ENCODE data around the gene TRMT44.

Gene TRMT44

GRCh38 chr4:8433136-8433535 is 7.4 kb upstream of the TRMT44 start:
- no peak for DNase-seq

GRCh38 chr4:8434251-8435073 is 6.1 kb upstream of the TRMT44 start:
- no peak for DNase-seq

- no peak for DNase-seq
Measured at GRCh38 chr4:8435656-8436121, 4.9 kb upstream of the TRMT44 start.

- no peak for DNase-seq
Measured at GRCh38 chr4:8437281-8437680, 3.3 kb upstream of the TRMT44 start.

GRCh38 chr4:8438743-8439142 is 1.8 kb upstream of the TRMT44 start:
- no peak for DNase-seq

GRCh38 chr4:8439168-8439567 is 1.4 kb upstream of the TRMT44 start:
- DNase-seq, result no peak

DNA sequence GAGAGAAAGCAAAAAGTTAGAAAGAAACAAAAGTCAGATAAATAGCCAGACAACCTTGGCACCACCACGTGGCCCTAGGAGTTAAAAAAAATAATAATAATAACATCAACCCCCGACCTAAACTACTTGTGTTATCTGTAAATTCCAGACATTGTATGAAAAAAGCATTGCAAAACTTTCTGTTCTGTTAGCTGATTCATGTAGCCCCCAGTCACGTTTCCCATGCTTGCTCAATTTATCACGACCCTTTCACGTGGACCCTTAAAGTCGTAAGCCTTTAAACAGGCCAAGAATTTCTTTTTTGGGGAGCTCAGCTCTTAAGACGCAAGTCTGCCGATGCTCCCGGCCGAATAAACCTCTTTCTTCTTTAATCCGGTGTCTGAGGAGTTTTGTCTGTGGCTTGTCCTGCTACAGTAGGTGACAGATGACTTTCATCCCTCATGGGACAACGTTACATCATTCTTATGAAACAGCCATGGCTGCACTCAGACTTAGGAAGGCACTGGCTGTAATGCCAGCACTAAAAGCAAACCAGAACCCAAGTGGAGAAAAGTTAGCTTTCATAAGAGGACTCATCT is 574 bp upstream of the TRMT44 start:
- DNase-seq, result no peak

GRCh38 chr4:8441499-8442091 is 1.0 kb downstream of the TRMT44 start:
- DNase-seq, result no peak

DNA sequence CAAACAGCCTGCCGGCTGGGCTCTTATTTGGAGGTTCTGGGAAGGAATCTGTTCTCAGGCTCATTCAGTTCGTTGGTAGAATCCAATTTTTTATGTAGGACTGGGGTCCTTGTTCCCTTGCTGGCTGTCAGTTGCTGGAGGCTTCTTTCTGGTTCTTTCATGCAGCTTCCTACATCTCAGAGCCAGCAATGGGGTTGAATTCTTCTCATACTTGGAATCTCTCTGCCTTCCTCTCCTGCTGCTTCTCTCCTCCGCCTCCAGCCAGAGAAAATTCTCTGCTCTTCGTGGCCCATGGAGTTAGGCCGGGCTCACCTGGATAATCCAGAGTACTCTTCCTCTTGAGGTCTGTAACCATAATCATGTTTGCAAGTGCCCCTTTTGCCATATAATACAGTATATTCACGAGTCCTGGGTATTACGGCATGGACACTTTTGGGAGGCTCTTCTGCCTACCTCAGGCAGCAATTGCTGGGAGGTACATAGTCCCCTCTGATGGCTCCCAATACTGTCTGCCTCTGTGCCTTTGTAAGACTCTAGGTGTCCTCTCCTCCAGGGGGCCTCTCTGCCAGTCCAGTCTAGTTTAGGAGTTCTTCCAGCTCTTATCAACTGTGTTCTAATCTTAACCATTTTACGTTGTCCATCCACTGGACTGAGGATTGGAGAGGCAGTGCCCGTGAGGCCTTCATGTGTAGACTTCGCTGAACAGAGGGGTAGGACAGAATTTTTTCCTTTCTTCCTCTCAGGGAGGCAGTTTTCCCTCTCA is 2.2 kb downstream of the TRMT44 start:
- DNase-seq, result no peak

- DNase-seq, result no peak
Measured at GRCh38 chr4:8443801-8444200, 3.2 kb downstream of the TRMT44 start.

DNA sequence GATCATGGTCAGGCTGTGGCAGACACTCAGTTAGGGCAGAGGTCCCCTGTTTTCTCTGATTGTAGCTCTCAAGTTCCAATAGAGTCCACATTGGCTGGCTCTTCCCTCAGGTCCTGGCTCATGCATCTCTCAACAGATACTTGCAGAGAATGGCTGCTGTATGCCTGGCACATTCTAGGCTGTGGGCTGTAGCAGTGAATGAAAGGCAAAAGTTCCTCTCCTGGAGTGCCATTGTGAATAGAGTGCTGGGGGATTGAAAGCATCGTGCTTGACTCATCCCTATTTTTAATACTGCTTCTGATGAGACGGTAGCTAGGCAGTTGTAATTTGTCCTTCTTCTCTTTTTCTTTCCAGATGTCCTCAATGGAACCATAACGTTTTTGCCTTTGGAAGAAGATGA is 5.5 kb downstream of the TRMT44 start:
- DNase-seq, result no peak

- DNase-seq, result no peak
Measured at GRCh38 chr4:8451440-8452182, 11.0 kb downstream of the TRMT44 start.

- DNase-seq, result no peak
Measured at GRCh38 chr4:8453957-8454356, 13.4 kb downstream of the TRMT44 start.

DNA sequence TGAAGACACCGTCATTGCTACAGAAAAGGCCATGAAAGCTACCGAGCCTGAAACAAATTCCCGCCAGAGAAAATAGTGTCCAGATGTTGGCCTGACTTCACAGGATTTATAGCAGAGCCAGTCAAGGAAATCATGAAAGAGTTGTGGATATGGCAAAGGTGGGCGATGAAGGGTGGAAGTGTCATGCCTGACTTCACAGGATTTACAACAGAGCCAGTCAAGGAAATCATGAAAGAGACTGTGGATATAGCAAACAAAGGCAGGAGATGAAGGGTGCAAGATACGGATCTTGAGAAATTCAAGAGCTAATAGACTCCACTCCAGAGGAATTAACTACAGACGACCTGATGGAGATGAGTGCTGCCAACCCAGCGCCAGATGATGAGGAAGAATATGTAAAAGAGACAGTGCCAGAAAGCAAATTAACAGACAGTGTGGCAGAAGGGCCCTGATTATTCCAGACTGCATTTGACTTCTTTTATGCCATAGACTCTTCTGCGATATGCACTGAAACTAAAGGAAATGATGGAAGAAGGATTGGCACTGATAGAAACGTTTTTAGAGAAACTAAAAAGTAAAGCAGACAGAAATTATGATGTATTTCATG is 17.2 kb downstream of the TRMT44 start:
- no peak for DNase-seq

DNA sequence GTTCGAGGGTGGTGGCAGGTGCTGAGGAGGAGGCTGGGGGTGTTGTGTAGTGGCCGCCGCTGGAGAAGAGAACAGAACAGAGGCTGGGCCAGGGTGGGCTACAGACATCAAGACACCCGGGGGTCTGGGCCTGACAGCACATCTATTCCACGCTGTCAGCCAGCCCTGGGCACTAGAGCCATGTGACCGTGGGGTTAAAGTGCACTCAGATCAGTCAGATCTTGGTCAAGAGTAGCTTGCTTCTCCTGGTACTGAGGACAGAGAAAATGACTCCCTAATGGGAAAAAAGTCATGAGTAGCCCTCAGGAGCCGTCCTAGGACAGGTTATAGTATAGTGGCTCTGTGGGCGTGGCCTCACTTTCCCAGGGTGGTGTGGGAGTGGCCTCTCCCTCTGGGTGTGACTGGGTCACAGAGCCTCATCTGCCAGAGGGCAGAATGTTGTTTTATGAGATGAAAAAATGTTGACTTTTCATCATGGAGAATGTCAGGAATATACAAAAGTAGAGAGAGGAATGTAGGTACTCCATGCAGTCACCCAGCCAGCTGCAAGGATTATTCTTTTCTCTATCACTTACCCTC is 19.4 kb downstream of the TRMT44 start:
- DNase-seq, result no peak

GRCh38 chr4:8461086-8461485 is 20.5 kb downstream of the TRMT44 start:
- DNase-seq, result no peak

- DNase-seq, result no peak
Measured at GRCh38 chr4:8461616-8462015, 21.0 kb downstream of the TRMT44 start.

GRCh38 chr4:8463811-8464210 is 23.2 kb downstream of the TRMT44 start:
- DNase-seq, result no peak

DNA sequence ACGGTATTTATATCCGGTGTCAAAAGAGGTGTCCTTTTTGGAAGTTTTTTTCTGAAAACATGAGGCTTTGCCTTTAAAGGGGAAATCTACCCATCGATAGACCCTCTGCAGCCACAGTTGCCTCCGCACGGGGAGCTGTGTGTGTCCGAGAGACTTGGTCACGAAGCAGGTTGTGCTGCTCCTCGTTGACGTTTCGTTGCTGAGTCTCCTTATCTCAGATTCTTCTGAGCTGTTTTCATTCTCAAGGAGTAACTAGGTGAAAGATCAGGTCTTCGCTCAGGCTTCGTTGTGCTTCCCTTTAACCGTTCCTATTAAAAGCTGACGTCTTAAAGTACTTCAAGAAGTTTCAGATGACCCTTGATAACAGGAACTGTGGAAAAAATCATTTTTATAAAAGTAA is 23.8 kb downstream of the TRMT44 start:
- no peak for DNase-seq
